Effector memory CD8-positive, alpha-beta T cell (primary cell): ENCODE measurements around the gene ABHD1.
A peak's percentile ranks its signal among the peaks of the same experiment; 100 is the strongest.
"Not testable (repeated sequence)": the region's sequence is repeated elsewhere in the genome, so short reads cannot be mapped to it uniquely, and the experiment has no call there.

Experiments used
- ATAC-seq: fragments of 150-1000 bp; cut with Tn5 transposase; replicated peaks from 2 replicates; pipeline ENCODE4 v1.10.0; 2021; ENCODE audit warnings: mild to moderate bottlenecking, moderate library complexity
- DNase-seq, 3 experiments: peaks; one replicate each; pipeline ENCODE4 v3.0.0; 2021
- H3K27ac Mint-ChIP-seq, 2 donors: one replicate each; pipeline ENCODE4 v1.8.0; 2022; ENCODE audit warnings: mild to moderate bottlenecking in 2 of 2, mixed read lengths in 2 of 2, moderate library complexity in 2 of 2
- H3K27me3 Mint-ChIP-seq, 2 donors: one replicate each; pipeline ENCODE4 v1.8.0; 2022; ENCODE audit warnings: mixed read lengths in 2 of 2
- H3K36me3 Mint-ChIP-seq: one replicate; pipeline ENCODE4 v1.8.0; 2022; ENCODE audit warnings: mild to moderate bottlenecking, moderate library complexity, mixed read lengths; ENCODE audit not compliant: insufficient read depth
- H3K4me1 Mint-ChIP-seq, 2 donors: one replicate each; pipeline ENCODE4 v1.8.0; 2022; ENCODE audit warnings: low read depth in 2 of 2, mixed read lengths in 2 of 2
- H3K4me3 Mint-ChIP-seq, 2 donors: one replicate each; pipeline ENCODE4 v1.8.0; 2022; ENCODE audit warnings: mild to moderate bottlenecking in 2 of 2, mixed read lengths in 2 of 2, moderate library complexity in 2 of 2
- H3K9me3 Mint-ChIP-seq, 2 donors: one replicate each; pipeline ENCODE4 v1.8.0; 2022; ENCODE audit warnings: mixed read lengths in 2 of 2
- total RNA-seq, 9 experiments: gene quantifications; one replicate each; lab custom pipeline; 2026; lab: John Stamatoyannopoulos, UW

Gene ABHD1
- 0 to 1.3 (median 0.20) reads per million in 9 experiments for total RNA-seq

DNA sequence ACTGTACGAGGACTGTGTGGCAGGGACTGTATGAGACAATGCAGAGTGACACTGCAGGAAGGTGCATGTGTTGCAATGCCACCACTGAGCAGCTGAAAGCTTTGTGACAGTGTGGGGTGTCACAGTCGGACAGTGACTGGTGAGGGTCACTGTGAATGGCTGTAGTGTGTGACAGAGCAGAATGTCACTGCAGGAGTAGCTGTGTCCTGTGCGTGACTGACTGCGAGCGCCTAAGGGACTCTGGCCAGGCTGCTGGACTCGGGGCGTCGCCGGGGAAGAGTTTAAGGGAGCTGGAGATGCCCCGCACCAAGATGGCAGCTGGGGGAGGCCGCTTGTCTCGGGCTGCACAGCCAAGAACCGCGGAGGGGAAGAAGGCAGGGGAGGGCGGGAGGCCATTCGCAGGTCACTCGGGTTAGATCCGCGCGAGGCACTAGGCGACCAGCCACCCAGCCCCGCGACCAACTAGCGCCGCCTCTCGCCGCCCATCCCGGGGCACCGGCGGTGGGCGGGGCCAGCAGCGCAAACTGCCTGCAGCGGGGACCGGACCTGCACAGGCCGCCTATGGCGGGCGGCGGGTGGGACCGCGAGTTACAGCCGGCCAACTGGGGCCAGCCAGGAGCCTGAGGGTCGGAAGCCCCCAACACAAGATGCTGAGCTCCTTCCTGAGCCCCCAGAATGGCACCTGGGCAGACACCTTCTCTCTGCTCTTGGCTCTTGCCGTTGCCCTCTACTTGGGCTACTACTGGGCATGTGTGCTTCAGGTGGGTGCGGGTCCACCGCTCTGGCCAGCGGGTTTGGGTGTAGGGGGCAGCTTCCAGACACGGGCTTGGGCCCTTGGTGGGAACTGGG lies at the start of gene ABHD1:
Gene ABHD1, plus strand, starts transcription at position 514 of the 849 bp plus-strand sequence. Its CDS starts 134 bp downstream, at position 648.
- peaks cover 15 to 19% of the 10 kb centered on the region in 2 donors for H3K4me1 Mint-ChIP-seq
- peak within 1 kb of the TSS; percentile 91 to 97 for H3K4me3 Mint-ChIP-seq
- H3K27ac Mint-ChIP-seq: peak within 1 kb of the TSS; percentile 84 to 93
- peaks cover 13 to 20% of the 10 kb centered on the region in 2 donors for H3K27me3 Mint-ChIP-seq
- ATAC-seq (peak; percentile 91), DNase-seq (peak; percentile 54 to 58 (median 56))
- no peaks in the 10 kb centered on the region for H3K9me3 Mint-ChIP-seq
- H3K36me3 Mint-ChIP-seq: peaks cover 4% of the 10 kb centered on the region

DNA sequence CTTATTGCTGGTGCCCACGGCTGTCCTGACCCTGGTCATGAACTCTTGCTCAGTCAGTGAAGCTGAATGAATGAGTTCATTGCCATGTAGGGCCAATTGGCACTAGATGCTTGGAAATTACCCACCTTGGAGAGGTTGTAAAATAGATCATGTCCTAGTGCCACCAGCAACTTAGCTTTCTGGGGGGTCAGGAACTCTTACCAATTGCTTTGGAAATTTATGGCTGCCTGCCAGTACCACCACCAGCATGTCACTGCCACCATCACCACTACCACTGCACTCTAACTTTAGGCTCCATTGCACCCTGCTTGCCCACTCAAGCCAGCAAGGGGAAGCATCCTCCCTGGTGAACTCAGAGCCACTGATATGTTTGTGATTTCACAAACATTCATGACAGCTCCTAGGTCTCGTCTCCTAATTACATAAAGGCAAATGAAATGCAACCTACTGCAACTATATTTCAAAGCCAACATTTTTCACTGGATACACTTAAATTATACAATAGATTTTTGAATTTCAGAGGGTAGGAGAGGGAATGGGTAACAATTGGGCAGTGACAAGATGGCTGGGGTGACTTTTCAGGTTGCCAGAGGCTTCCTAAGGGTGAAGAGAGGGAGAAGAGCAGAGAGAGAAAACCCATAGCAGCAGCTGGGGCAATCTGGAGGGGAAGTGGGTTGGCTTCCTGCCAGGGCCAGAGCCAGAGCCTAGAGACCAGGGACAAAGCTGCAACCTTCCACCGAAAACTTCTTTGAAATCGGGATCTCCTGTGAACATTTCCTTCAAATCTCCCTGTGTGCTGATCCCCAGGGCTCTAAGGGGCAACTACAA lies 48.7 kb upstream of the ABHD1 start:
- peak; percentile 16 for ATAC-seq
- Mint-ChIP-seq H3K36me3 (peaks cover 8% of the 10 kb centered on the region), H3K4me3 (peak overlapping the region; percentile 8 to 57), H3K9me3 (no peaks in the 10 kb centered on the region), H3K27me3 (no peaks in the 10 kb centered on the region), H3K4me1 (peaks cover 31 to 38% of the 10 kb centered on the region in 2 donors), H3K27ac (peak overlapping the region in 1 of 2 donors; percentile 88)
- peak; percentile 38 to 47 (median 46) for DNase-seq

DNA sequence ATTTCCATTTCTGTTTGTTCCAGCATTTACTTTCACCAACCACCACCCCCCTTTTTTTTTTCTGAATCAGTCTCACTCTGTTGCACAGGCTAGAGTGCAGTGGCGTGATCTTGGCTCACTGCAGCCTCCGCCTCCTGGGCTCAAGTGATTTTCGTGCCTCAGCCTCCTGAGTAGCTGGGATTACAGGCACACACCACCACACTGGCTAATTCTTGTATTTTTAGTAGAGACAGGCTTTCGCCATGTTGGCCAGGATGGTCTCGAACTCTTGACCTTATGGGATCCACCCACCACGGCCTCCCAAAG lies 48.1 kb upstream of the ABHD1 start:
- not testable (repeated sequence) for H3K9me3 Mint-ChIP-seq, H3K27me3 Mint-ChIP-seq, ATAC-seq, H3K36me3 Mint-ChIP-seq, DNase-seq
- Mint-ChIP-seq H3K27ac (peak overlapping the region in 1 of 2 donors; percentile 88), H3K4me3 (peak overlapping the region; percentile 8 to 57), H3K4me1 (peaks cover 34 to 38% of the 10 kb centered on the region in 2 donors)

DNA sequence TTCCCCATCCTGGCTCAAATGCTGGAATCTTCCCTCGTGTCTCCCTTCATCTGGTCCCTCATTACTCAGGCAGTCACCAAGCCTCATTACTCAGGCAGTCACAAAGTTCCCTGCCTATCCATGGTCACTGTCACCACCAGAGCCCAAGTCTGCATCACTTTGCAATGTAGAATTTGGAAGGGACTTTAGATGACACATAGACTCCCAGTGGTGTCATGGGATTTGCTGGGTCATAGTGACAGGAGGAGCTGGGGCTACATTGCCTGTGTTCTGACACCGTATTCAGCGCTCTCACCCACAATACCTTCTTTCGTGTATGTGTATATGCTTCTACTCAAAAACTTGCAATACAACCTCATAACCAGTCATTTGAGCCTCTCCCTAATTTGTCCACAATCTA lies 47.3 kb upstream of the ABHD1 start:
- DNase-seq: no peak
- H3K4me3 Mint-ChIP-seq: peak overlapping the region in 1 of 2 donors; percentile 1

DNA sequence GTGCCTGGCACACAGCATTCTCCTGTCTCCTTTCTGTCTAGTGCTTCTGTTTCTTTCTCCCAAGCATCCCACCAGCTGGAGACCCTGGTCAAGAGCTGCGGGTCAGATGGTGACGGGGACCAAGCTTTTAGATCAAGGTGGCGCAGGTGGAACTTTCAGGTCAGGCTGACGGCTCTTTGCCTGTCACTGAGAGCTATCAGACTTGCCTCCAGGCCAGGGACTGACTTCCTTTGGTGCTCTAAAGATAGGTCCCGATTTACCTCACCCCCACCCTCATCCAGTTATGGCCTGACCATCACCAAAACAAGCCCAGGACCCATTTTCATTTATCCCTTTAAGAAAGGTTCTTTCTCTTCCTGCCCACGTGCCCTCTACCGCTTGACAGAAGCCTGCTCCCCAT lies 46.4 kb upstream of the ABHD1 start:
- Mint-ChIP-seq H3K27me3 (no peaks in the 10 kb centered on the region), H3K9me3 (no peaks in the 10 kb centered on the region), H3K27ac (no peak overlapping the region), H3K4me1 (peaks cover 36 to 40% of the 10 kb centered on the region in 2 donors), H3K36me3 (peaks cover 3% of the 10 kb centered on the region), H3K4me3 (no peak overlapping the region)
- no peak for ATAC-seq
- no peak for DNase-seq

More for the DNA sequence above, 47.3 kb upstream of the ABHD1 start:
- peaks cover 3% of the 10 kb centered on the region for H3K36me3 Mint-ChIP-seq
- H3K4me1 Mint-ChIP-seq: peaks cover 35 to 39% of the 10 kb centered on the region in 2 donors
- no peak overlapping the region for H3K27ac Mint-ChIP-seq
- H3K9me3 Mint-ChIP-seq: no peaks in the 10 kb centered on the region
- no peak for ATAC-seq
- H3K27me3 Mint-ChIP-seq: no peaks in the 10 kb centered on the region

DNA sequence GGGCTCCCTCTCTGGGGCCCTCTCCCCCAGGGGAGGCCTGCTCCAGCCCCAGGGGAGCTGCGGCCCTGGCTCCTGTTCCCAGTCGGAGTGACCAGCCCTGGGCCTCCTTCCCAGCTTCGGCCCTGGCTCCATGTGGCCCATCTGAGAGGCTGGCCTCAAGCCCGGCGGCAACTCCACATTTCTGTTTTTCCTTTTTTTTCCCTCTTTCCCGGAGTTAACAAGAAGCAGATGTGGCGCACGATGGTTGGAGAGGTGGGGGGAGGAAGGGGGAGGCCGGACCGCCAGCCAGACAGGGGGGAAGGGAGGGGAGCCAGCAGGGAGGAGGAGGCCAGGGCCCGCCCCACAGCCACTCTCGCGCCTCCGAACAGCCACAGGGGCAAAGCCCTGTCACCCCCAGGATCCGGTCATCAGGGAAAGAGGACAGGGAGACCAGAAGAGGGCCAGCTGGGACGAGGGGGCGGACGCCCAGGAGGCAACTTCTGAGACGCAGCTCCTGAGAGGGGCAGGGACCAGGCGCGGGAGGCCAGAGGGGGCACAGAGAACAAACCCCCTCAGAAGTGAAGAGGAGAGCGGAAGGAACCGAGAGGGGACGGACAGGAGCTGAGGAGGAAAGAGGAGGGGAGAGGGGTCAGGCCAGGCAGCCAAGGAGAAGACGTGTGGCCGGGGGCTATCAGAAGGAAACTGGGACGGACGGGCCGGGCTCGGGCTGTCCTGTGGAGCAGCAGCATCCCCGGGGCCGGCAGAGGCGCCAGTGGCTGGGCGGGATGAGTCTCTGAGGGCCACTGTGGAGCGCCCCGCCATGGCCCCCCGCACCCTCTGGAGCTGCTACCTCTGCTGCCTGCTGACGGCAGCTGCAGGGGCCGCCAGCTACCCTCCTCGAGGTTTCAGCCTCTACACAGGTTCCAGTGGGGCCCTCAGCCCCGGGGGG lies 45.1 kb upstream of the ABHD1 start, which contains the start of gene EMILIN1:
Gene EMILIN1, plus strand, starts transcription at position 349 of the 928 bp plus-strand sequence. Its CDS starts 451 bp downstream, at position 800.
- Mint-ChIP-seq H3K36me3 (peaks cover 3% of the 10 kb centered on the region), H3K27me3 (no peaks in the 10 kb centered on the region), H3K4me3 (no peak within 1 kb of the TSS), H3K4me1 (peaks cover 35 to 36% of the 10 kb centered on the region in 2 donors), H3K9me3 (no peaks in the 10 kb centered on the region), H3K27ac (peak within 1 kb of the TSS in 1 of 2 donors; percentile 42)
- ATAC-seq (no peak), DNase-seq (no peak)

DNA sequence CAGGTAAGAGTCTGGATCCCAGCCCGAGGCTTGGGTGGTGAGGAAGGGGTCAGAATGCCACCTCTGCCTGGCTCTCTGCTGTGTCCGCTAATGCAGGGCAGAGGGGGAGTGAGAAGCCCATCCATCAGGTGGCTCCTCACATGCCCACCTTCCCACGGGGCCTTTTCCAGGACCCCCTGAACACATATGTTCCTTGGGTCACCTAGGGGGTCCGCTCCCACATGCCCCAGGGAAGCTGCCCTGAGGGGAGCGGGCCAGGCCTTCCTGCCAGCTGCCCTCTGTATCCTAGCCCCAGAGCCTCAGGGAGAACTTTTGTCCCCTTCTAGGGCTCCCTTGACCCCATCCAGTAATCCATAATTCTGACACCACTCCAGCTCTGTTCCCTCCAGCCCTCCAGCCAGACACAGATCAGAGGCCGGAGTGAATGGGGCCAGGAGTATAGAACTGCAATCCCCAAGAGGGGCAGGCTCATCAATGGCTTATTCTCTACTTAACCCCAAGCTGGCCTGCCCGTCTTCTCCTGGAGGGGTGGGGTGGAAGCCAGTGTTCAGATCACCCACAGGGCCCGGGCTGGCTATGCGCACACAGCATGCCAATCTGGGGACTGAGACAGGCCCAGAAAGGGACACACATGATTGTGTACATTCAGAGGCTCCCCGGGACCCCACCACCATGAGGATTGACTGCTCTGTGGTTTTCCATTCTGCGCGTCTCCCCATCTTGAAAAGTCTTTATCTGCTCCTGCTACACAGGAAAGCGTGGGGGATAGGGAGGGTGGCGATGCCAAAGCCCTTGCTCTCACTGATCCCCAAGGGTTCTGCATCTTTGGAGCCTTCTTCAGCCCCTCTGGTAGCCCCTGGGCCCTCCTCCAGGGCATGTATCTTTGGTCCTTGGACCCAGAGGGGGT lies 44.1 kb upstream of the ABHD1 start:
- Mint-ChIP-seq H3K27ac (peak overlapping the region in 1 of 2 donors; percentile 83), H3K36me3 (peaks cover 3% of the 10 kb centered on the region), H3K9me3 (no peaks in the 10 kb centered on the region), H3K4me3 (peak overlapping the region in 1 of 2 donors; percentile 72), H3K4me1 (peaks cover 32 to 35% of the 10 kb centered on the region in 2 donors), H3K27me3 (no peaks in the 10 kb centered on the region)
- DNase-seq (no peak), ATAC-seq (no peak)

DNA sequence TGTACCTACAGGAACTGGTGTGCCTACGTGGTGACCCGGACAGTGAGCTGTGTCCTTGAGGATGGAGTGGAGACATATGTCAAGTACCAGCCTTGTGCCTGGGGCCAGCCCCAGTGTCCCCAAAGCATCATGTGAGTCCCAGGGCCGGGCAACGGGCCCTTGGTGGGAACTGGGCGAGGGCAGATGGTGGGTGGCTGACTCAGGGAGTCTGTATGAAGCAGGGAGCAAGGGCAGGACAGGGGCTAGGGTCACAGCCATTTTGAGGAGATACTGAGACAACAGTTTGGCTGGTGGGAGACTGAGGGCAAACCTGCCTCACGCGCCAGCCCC lies 43.5 kb upstream of the ABHD1 start:
- Mint-ChIP-seq H3K36me3 (peaks cover 3% of the 10 kb centered on the region), H3K27ac (peak overlapping the region; percentile 83 to 90), H3K4me3 (peak overlapping the region in 1 of 2 donors; percentile 72), H3K9me3 (no peaks in the 10 kb centered on the region), H3K27me3 (no peaks in the 10 kb centered on the region), H3K4me1 (peaks cover 27 to 30% of the 10 kb centered on the region in 2 donors)
- DNase-seq (no peak), ATAC-seq (no peak)

DNA sequence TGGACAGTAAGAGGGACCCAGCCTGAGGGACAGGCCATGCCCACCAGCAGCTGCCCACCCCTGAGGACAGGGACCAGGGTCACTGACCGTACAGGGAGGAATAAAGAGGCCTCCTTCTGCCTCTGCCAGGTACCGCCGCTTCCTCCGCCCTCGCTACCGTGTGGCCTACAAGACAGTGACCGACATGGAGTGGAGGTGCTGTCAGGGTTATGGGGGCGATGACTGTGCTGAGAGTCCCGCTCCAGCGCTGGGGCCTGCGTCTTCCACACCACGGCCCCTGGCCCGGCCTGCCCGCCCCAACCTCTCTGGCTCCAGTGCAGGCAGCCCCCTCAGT lies 43.0 kb upstream of the ABHD1 start:
- Mint-ChIP-seq H3K27me3 (no peaks in the 10 kb centered on the region), H3K27ac (peak overlapping the region; percentile 83 to 90), H3K9me3 (no peaks in the 10 kb centered on the region), H3K4me3 (peak overlapping the region; percentile 72 to 79), H3K36me3 (peaks cover 3% of the 10 kb centered on the region), H3K4me1 (peaks cover 26 to 30% of the 10 kb centered on the region in 2 donors)
- ATAC-seq: no peak
- DNase-seq: no peak

DNA sequence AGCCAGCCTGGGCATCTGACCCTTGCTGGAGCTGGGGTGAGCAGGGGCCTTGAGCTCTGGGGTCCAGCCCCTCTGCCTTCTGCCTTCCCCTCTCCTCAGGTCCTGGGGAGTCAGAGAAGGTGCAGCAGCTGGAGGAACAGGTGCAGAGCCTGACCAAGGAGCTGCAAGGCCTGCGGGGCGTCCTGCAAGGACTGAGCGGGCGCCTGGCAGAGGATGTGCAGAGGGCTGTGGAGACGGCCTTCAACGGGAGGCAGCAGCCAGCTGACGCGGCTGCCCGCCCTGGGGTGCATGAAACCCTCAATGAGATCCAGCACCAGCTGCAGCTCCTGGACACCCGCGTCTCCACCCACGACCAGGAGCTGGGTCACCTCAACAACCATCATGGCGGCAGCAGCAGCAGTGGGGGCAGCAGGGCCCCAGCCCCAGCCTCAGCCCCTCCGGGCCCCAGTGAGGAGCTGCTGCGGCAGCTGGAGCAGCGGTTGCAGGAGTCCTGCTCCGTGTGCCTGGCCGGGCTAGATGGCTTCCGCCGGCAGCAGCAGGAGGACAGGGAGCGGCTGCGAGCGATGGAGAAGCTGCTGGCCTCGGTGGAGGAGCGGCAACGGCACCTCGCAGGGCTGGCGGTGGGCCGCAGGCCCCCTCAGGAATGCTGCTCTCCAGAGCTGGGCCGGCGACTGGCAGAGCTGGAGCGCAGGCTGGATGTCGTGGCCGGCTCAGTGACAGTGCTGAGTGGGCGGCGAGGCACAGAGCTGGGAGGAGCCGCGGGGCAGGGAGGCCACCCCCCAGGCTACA lies 41.4 kb upstream of the ABHD1 start:
- Mint-ChIP-seq H3K4me1 (peaks cover 24 to 33% of the 10 kb centered on the region in 2 donors), H3K4me3 (peak overlapping the region in 1 of 2 donors; percentile 79)
- no peak for ATAC-seq

DNA sequence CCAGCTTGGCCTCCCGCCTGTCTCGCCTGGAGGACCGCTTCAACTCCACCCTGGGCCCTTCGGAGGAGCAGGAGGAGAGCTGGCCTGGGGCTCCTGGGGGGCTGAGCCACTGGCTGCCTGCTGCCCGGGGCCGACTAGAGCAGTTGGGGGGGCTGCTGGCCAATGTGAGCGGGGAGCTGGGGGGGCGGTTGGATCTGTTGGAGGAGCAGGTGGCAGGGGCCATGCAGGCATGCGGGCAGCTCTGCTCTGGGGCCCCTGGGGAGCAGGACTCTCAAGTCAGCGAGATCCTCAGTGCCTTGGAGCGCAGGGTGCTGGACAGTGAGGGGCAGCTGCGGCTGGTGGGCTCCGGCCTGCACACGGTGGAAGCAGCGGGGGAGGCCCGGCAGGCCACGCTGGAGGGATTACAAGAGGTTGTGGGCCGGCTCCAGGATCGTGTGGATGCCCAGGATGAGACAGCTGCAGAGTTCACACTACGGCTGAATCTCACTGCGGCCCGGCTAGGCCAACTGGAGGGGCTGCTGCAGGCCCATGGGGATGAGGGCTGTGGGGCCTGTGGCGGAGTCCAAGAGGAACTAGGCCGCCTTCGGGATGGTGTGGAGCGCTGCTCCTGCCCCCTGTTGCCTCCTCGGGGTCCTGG lies 40.7 kb upstream of the ABHD1 start:
- H3K27ac Mint-ChIP-seq: no peak overlapping the region
- no peaks in the 10 kb centered on the region for H3K9me3 Mint-ChIP-seq
- ATAC-seq (no peak), DNase-seq (no peak)
- no peak overlapping the region for H3K4me3 Mint-ChIP-seq
- no peaks in the 10 kb centered on the region for H3K27me3 Mint-ChIP-seq
- peaks cover 8% of the 10 kb centered on the region for H3K36me3 Mint-ChIP-seq
- peaks cover 24 to 32% of the 10 kb centered on the region in 2 donors for H3K4me1 Mint-ChIP-seq

More for the DNA sequence above, 41.4 kb upstream of the ABHD1 start:
- H3K36me3 Mint-ChIP-seq: peaks cover 8% of the 10 kb centered on the region
- H3K27ac Mint-ChIP-seq: peak overlapping the region in 1 of 2 donors; percentile 83
- DNase-seq: no peak
- H3K27me3 Mint-ChIP-seq: no peaks in the 10 kb centered on the region
- H3K9me3 Mint-ChIP-seq: no peaks in the 10 kb centered on the region
